Measurements from ENCODE around the gene PSD4.
A peak's percentile ranks its signal among the peaks of the same experiment; 100 is the strongest.

Gene PSD4

GRCh38 chr2:113175736-113176695 is 2.2 kb downstream of the PSD4 start:
- peak overlapping the region; percentile 71 for H3K27ac ChIP-seq (ENCODE audit: low read length)
- no peaks in the 10 kb centered on the region for H3K27me3 ChIP-seq (ENCODE audit: low read depth, low read length)
- H2AFZ ChIP-seq (ENCODE audit: low read depth, low read length) = no peak overlapping the region
- TF ChIP-seq EZH2phosphoT487 (IDR thresholded peaks at IDR 0.05; ENCODE audit: low read depth) = no peak
- TF ChIP-seq CTCF (IDR thresholded peaks at IDR 0.05; ENCODE audit: low read depth, low read length) = no peak
- H3K4me3 ChIP-seq (ENCODE audit: low read length) = peak overlapping the region; percentile 97
- no peaks in the 10 kb centered on the region for H3K9me3 ChIP-seq (ENCODE audit: insufficient read depth, low read length)
- H3K9ac ChIP-seq (ENCODE audit: low read length) = peak overlapping the region; percentile 96
- peak overlapping the region; percentile 100 for H3K4me2 ChIP-seq (ENCODE audit: low read length)
- H3K4me1 ChIP-seq (ENCODE audit: low read length) = peaks cover 35% of the 10 kb centered on the region
- peaks cover 34% of the 10 kb centered on the region for H3K36me3 ChIP-seq (replicated peaks; ENCODE audit: low read depth, low read length)
- H3K79me2 ChIP-seq (ENCODE audit: low read length) = peaks cover 69% of the 10 kb centered on the region
- H4K20me1 ChIP-seq (ENCODE audit: insufficient read depth, low read length) = peaks cover 51% of the 10 kb centered on the region

- Histone ChIP-seq H3K4me2 (ENCODE audit: low read length) (no peak overlapping the region), H3K79me2 (ENCODE audit: low read length) (peaks cover 69% of the 10 kb centered on the region)
These were observed 3.1 kb downstream of the PSD4 start for GRCh38 chr2:113176696-113177355.

GRCh38 chr2:113178069-113178746 is 4.4 kb downstream of the PSD4 start:
- H3K4me1 ChIP-seq (ENCODE audit: low read length) = peaks cover 21% of the 10 kb centered on the region
- H3K4me2 ChIP-seq (ENCODE audit: low read length) = no peak overlapping the region
- H3K79me2 ChIP-seq (ENCODE audit: low read length) = peaks cover 69% of the 10 kb centered on the region
- H3K27ac ChIP-seq (ENCODE audit: low read length) = no peak overlapping the region
- H3K9me3 ChIP-seq (ENCODE audit: insufficient read depth, low read length) = no peaks in the 10 kb centered on the region
- TF ChIP-seq CTCF (IDR thresholded peaks at IDR 0.05; ENCODE audit: low read depth, low read length) = no peak
- TF ChIP-seq EZH2phosphoT487 (IDR thresholded peaks at IDR 0.05; ENCODE audit: low read depth) = no peak
- peaks cover 26% of the 10 kb centered on the region for H3K36me3 ChIP-seq (replicated peaks; ENCODE audit: low read depth, low read length)
- peaks cover 60% of the 10 kb centered on the region for H4K20me1 ChIP-seq (ENCODE audit: insufficient read depth, low read length)
- no peak overlapping the region for H2AFZ ChIP-seq (ENCODE audit: low read depth, low read length)
- H3K27me3 ChIP-seq (ENCODE audit: low read depth, low read length) = no peaks in the 10 kb centered on the region
- no peak overlapping the region for H3K4me3 ChIP-seq (ENCODE audit: low read length)
- no peak overlapping the region for H3K9ac ChIP-seq (ENCODE audit: low read length)

More at GRCh38 chr2:113176696-113177355, 3.1 kb downstream of the PSD4 start:
- no peak overlapping the region for H3K4me3 ChIP-seq (ENCODE audit: low read length)
- H3K9ac ChIP-seq (ENCODE audit: low read length) = no peak overlapping the region
- no peaks in the 10 kb centered on the region for H3K27me3 ChIP-seq (ENCODE audit: low read depth, low read length)
- H3K36me3 ChIP-seq (replicated peaks; ENCODE audit: low read depth, low read length) = peaks cover 27% of the 10 kb centered on the region
- H4K20me1 ChIP-seq (ENCODE audit: insufficient read depth, low read length) = peaks cover 59% of the 10 kb centered on the region
- H3K27ac ChIP-seq (ENCODE audit: low read length) = no peak overlapping the region
- H3K4me1 ChIP-seq (ENCODE audit: low read length) = peaks cover 27% of the 10 kb centered on the region
- no peak overlapping the region for H2AFZ ChIP-seq (ENCODE audit: low read depth, low read length)
- no peak for TF ChIP-seq CTCF (IDR thresholded peaks at IDR 0.05; ENCODE audit: low read depth, low read length)
- no peaks in the 10 kb centered on the region for H3K9me3 ChIP-seq (ENCODE audit: insufficient read depth, low read length)

- no peaks in the 10 kb centered on the region for H3K9me3 ChIP-seq (ENCODE audit: insufficient read depth, low read length)
- no peak overlapping the region for H3K27ac ChIP-seq (ENCODE audit: low read length)
- no peak overlapping the region for H3K4me2 ChIP-seq (ENCODE audit: low read length)
- H3K79me2 ChIP-seq (ENCODE audit: low read length) = peaks cover 62% of the 10 kb centered on the region
- H3K9ac ChIP-seq (ENCODE audit: low read length) = no peak overlapping the region
- H4K20me1 ChIP-seq (ENCODE audit: insufficient read depth, low read length) = peaks cover 61% of the 10 kb centered on the region
- H3K27me3 ChIP-seq (ENCODE audit: low read depth, low read length) = no peaks in the 10 kb centered on the region
- peaks cover 29% of the 10 kb centered on the region for H3K36me3 ChIP-seq (replicated peaks; ENCODE audit: low read depth, low read length)
- no peak overlapping the region for H2AFZ ChIP-seq (ENCODE audit: low read depth, low read length)
- no peak overlapping the region for H3K4me3 ChIP-seq (ENCODE audit: low read length)
- TF ChIP-seq EZH2phosphoT487 (IDR thresholded peaks at IDR 0.05; ENCODE audit: low read depth) (no peak), CTCF (IDR thresholded peaks at IDR 0.05; ENCODE audit: low read depth, low read length) (no peak)
- peaks cover 16% of the 10 kb centered on the region for H3K4me1 ChIP-seq (ENCODE audit: low read length)
These were observed 5.1 kb downstream of the PSD4 start for GRCh38 chr2:113178891-113179290.
